ENCODE results near the gene TMTC4.
A peak's percentile ranks its signal among the peaks of the same experiment; 100 is the strongest.
"Not testable (repeated sequence)": the region's sequence is repeated elsewhere in the genome, so short reads cannot be mapped to it uniquely, and the experiment has no call there.

The TMTC4 gene, protein sequence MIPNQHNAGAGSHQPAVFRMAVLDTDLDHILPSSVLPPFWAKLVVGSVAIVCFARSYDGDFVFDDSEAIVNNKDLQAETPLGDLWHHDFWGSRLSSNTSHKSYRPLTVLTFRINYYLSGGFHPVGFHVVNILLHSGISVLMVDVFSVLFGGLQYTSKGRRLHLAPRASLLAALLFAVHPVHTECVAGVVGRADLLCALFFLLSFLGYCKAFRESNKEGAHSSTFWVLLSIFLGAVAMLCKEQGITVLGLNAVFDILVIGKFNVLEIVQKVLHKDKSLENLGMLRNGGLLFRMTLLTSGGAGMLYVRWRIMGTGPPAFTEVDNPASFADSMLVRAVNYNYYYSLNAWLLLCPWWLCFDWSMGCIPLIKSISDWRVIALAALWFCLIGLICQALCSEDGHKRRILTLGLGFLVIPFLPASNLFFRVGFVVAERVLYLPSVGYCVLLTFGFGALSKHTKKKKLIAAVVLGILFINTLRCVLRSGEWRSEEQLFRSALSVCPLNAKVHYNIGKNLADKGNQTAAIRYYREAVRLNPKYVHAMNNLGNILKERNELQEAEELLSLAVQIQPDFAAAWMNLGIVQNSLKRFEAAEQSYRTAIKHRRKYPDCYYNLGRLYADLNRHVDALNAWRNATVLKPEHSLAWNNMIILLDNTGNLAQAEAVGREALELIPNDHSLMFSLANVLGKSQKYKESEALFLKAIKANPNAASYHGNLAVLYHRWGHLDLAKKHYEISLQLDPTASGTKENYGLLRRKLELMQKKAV

DNA sequence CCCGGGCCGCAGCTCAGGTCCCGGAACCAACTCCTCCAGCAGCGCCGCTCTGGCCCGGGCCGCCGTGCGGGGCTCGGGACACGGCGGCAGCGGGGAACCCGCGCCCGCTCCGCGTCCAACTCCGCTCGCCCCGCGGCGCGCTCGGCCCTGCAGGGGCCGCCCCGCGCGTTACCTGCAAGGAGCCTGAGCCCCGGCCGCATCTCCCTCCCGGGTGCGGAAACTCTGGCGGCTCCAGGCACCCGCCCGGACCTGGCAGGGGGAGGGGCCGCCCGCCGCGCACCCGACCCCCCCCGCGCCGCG, at the start of gene TMTC4:
TSS of gene TMTC4 (minus strand) at position 224 of the 300 bp plus-strand sequence. CDS start 4,433 bp downstream, outside the sequence.
- no peak for DNase-seq

DNA sequence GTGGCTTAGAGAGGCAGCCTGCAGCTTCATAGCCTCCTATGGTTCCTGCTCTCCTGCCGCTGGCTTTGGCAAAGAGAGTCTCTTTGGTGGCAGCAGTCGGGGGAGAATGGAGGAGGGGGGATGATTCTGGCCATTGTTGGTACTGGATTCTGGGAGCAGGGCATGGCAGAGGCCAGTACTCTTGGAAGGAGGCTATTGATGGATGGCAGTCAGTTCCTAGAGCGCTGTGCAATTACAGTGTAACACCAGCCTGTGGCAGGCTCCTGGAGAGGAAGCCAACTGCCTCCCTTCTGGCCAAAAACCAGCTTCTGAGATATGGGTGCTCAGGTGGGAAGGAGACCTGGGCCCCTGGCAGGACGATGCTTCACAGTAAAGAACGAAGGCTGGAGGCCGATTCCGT, 47.9 kb upstream of the TMTC4 start:
- no peak for DNase-seq

DNA sequence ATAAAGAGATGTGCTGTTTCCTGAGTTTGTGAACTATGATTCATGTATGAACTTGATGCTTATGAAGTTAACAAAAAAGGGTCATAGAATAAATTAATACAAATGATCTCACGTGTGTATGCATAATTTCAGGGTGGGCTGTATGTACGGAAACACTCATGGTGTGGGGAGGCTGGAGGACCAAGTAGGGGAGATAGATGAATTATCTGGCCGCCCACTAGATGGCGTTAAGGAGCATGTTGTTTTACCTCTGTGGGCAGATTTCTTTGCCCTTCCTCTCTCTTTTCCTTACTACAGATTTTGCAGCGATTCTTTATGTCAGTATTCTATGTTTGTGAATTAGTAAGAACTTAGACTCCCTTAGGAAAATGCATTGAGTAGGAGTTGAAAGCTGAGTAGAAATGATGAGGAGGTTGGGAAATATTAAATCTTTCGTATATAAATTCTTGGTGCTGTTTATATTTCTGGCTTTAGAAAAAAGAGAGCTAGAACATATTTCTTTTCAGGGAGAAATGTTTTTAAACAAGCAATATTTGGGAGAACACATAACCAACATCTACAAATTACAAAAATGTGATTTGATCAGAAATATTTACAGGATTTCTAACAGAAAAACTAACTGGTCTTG, 47.4 kb upstream of the TMTC4 start:
- peak; percentile 63 for DNase-seq

DNA sequence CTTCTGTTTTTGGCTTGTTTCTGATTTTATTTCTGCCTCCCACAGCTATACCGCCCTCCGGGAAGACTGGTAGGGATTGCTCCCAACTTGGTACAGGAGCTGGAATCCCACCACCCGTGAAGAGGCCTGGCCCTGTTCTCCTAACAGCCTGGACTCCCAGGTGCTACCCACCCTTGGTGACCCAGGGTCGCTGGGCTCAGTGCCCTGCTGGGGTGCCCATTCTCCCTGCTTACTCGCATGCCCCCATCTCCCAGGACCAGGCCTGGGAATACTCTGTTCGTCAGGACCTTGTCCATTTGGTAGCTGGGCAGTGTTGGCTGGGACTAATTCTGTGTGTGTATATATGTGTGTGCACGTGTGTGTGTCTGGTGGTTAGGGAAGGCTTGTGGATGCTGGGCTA, 41.0 kb upstream of the TMTC4 start:
- no peak for DNase-seq

DNA sequence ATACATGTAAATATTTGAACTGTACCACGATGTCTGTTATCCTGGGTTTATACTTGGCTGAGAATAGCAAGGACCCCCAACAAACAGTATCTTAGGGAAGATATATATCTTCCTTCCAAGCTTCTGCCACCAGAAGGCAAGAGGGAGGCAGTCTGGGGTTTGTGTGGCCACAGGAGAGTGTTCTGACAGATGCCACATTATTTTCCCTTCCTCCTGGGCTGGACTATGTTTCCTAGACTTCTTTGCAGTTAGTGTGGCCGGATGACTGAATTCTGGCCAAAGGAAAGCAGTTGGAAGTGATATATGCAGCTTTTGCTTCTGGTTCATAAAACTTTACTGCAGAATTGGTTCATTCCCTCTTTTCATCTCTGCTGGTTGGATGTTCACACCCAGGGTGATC, 39.9 kb upstream of the TMTC4 start:
- no peak for DNase-seq

DNA sequence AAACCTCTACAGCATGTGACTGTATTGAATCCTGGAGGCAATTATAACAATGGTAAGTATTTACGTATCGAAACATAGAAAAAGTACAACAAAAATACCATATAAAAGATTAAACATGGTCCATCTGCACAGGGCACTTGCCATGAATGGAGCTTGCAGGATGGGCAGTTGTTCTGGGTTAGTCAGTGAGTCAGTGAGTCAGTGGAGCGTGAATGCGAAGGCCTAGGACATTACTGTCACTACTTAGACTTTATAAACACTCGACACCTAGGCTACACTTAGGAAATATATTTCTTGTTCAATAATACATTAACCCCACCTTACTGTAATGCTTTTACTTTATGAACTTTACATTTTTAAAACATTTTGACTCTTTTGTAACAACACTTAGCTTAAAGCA, 35.6 kb upstream of the TMTC4 start:
- DNase-seq = no peak

DNA sequence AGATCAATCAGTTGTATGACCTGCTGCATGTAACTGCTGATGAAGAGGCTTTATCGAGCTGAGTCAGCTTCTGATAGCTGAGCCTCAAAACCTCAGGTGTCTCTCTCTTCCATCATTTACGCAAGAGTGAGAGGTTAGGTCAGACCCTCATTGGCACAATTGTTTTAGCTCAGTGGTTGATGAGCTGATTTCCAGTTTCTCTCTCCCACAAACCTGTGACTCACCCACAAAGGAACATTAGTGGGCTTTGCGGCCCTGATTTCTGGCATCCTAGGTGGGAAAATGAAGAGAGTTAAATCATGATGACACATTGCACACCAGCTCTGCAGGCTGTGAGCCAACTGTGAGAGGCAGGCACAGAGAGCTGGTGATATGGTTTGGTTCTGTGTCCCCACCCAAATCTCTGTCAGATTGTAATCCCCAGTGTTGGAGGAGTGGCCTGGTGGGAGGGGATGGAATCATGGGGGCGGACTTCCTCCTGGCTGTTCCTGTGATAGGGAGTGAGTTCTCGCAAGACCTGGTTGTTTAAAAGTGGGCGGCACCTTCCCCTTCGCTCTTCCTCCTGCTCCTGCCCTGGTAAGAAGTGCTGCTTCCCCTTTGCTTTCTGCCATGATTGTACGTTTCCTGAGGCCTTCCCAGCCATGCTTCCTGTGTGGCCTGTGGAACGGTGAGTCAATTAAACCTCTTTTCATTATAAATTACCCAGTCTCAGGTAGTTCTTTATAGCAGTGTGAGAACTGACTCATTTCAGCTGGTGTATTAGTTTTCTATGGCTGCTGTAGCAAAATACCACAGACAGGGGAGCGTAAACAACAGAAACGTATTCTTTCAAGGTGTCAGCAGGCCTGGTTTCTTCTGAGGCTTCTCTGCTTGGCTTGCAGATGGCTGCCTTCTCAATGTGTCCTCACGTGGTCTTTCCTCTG, 33.5 kb upstream of the TMTC4 start:
- DNase-seq = peak; percentile 6

DNA sequence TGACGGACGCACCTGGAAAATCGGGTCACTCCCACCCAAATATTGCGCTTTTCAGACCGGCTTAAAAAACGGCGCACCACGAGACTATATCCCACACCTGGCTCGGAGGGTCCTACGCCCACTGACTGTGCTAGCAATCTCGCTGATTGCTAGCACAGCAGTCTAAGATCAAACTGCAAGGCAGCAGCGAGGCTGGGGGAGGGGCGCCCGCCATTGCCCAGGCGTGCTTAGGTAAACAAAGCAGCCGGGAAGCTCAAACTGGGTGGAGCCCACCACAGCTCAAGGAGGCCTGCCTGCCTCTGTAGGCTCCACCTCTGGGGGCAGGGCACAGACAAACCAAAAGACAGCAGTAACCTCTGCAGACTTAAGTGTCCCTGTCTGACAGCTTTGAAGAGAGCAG, 23.7 kb upstream of the TMTC4 start:
- not testable (repeated sequence) for DNase-seq

DNA sequence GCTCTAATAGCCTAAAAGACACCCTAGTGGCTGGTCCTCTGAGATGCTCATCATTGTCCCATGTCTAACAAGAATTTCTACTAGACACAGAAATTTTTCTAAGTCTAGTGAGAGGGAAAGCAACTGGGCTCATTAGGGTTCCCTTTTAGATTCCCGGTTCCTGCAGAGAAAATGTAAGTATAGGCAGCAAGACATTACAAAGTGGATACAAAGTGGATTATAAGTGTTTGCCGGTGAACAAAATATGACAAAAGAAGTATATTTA, 20.8 kb upstream of the TMTC4 start:
- DNase-seq = no peak

DNA sequence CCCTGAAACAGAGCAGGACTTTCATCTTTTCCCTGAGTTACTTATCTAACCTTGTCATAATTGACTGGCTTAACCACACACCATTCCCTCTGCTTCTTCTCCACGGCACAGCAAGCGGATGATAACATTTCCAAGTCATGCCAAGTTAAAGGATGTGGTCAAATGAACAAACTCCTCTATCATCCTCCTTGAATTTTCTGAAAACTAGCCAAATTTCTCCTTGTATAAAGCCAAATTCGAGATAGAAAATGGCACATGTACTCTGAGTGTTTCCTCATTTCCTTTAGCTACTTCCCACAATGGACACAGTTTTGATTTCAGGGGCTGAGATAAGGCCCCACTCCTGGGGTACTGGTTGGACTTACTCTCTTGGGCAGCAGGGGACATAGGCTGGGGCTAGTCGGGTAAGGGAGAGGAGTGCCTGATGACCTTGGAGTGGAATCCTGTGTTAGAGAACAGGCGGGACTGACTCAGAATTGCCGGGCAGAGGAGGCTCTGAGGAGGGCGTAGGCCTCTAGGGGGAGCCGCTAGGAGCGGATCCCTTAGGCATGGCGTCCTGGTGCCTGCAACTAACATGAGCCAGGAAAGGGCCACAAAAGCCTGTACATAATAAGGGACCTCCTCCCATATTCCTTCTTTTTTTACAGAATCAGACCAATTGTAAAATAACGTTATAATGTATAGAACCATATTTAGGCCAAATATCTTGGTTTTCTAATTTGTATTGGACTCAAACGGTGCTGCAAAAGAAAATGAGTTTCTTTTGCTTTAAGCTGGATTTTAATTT, 20.3 kb upstream of the TMTC4 start:
- no peak for DNase-seq

DNA sequence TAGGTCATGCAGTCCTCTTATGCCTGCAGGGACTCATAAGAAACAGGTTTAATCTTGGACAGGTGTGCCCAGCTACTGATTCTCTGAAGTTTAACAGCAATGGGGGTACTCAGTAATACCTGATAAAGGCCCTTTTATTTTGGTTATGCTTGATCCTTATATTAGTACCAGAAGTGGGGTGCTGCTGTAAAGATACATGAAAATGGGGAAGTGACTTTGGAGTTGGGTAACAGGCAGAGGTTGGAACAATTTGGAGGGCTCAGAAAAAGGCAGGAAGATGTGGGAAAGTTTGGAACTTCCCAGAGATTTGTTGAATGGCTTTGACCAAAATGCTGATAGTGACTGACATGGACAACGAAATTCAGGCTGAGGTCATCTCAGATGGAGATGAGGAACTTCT, 14.6 kb upstream of the TMTC4 start:
- no peak for DNase-seq

DNA sequence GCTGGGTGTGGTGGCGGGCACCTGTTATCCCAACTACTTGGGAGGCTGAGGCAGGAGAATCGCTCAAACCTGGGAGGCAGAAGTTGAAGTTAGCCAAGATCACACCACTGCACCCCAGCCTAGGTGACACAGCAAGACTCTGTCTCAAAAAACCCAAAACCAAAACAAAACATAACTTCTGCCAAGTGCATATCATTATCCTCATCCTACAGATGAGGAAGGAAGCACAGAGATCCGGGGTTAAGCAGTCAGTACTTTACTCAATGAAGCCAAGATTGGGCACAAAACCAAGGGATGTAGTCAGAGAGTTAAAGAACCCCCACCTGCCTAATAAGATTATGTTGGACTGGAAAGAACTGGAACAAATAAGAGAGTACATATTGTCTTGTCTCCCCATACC, 5.5 kb upstream of the TMTC4 start:
- DNase-seq = no peak

DNA sequence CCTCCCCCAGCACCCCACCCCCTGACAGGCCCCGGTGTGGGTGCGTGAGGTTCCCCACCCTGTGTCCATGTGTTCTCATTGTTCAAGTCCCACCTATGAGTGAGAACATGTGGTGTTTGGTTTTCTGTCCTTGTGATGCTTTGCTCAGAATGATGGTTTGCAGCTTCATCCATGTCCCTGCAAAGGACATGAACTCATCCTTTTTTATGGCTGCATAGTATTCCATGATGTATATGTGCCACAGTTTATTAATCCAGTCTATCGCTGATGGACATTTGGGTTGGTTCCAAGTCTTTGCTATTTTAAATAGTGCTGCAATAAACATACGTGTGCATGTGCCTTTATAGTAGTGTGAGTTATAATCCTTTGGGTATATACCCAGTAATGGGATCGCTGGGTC, 2.5 kb upstream of the TMTC4 start:
- not testable (repeated sequence) for DNase-seq

DNA sequence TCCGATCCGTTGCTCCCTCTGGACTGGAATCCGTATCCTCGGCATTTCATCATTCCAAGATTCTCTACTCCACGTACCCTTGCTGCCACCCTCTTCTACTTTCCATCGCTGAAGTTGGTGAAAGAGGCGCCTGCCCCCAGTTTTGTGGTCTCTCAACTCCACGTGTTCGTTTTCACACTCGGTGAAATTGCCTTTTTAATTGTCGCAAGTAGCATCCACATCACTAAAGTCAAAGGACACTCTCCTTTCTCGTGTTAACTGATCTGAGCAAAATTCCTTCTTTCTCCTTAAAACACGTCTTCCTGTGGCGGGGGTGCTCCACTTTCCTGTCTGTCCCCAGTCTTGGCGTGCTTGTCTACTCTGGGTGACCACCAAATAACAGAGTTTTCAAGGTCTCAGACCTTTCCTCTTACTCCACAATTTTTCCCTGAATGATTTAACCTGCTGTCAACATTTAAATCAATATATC, 1.1 kb upstream of the TMTC4 start:
- DNase-seq = no peak

DNA sequence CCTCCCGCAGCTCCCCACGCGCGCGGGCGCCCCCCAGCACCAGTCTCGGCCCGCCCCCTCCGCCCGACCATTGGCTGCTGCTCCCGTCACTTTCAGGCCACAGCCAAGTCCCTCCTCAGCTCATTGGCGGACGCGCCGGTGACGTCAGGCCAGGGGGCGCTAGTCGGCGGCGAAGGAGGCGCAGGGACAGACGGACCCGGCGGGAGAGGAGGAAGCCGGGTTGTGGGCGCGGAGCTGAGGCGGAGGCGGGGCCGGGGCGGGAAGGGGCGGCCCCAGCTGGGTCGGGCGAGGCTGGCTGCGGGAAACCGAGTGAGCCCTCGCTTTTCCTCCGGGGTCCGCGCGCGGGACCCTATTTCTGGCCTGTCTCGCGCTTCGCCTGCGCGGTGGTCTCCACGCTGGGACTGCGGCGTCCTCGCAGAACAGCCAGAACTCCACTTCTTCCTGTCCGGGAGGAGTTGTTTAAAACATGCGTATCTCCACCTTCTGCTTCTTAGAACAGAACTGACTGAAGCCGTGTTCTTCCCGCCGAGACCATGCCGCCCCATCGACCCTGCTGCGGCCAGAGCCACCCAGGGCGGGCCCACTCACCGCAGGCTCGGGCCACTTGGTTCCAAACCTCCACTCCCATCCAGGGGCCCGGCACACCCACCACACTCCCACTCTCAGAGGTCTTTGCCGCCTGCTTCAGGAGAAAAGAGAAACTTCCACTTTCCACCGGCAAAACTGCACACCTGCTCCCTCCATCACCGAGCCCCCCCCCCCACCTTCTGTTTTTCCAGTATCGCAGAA, 471 bp upstream of the TMTC4 start:
- peak; percentile 100 for DNase-seq

DNA sequence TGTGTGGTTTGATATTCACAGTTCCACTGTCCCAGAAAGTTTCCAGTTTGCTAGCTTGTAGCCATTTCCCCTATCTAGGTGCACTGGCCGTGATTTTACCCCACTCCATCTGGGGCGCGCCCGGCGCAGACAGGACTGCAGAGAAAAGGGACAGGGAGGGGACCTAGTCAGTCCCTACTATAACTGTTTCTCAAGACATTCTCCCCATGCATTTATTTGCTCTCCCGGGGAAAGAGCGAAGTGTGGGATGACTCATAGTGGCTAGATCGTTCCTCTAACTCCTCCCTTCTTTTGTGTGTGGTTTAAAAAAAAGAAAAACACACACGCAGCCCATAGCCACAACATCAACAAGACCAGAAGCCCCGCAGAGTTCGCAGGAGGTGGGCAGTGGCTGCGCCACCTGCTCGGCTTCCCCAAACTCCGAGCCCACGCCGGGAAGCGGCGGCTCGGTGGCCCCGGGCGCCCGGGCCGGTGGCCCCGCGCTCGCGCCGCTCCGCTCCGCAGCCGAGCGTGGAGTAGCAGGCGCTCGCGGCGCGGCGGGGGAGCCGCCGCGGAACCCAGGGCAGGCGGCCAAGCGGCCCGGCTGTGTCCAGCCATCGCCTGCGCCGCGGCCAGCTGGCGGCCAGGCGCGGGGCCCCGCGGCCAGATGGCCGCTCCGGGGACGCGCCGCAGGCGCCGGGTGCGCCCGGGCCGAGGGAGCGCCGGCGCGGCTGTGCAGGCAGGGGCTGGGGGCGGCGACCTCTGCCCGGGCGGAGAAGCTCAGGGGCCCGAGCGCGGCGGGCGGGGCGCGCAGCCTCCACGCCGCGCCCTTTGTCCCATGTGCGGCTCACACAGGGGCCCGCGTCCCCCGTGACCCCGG, 653 bp downstream of the TMTC4 start:
- peak; percentile 81 for DNase-seq

DNA sequence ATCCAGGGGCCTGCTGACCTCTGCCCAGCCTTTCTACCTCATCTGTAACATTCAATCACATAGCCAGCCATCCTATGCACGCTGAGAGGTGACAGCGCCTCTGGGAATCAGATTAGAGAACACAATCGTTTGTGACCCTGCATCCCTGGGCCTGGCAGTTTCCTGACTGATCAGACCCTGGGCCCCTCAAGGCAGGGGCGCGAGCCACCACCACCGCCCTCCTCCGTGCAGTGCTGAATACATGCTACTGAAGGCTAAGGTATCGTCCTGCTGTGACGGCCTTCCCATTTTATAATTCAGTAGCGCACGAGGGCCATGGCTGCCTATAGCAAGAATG, 1.3 kb downstream of the TMTC4 start:
- DNase-seq = no peak

DNA sequence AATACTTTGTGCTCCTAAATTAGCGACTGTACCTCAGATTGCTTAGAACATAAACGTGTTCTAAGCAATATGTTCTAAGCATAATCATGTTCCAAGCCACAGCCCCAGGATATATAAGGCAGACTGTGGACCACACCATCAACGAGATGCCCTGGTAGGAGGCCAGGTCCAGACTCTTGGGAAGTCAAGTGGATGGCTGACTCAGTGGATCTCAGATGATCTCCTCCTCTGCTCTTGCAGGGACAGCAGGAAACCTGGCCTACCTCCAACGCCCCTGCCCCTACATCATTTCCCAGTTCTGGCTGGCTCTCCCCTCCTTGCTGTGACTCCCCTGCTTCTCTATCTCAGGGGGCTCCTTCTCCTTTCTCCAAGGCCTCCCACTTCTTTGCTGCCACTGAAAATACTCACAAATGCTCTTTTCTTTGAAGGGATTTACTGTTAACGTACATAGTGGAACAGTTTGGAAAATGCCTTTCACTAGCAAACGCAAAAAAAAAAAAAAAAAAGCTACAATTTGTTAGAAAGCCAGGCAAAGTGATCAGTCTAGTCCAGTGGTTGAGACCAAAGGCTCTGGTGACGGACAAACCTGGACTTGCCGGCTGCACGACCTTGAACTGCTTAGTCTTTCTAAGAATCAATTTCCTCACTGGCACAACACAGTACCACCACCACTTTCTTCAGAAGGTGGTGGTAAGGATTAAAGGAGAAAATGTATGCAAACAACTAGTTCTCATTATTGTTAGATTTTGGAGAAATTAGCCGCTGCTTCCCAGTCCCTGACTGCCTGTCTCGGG, 3.0 kb downstream of the TMTC4 start:
- no peak for DNase-seq

DNA sequence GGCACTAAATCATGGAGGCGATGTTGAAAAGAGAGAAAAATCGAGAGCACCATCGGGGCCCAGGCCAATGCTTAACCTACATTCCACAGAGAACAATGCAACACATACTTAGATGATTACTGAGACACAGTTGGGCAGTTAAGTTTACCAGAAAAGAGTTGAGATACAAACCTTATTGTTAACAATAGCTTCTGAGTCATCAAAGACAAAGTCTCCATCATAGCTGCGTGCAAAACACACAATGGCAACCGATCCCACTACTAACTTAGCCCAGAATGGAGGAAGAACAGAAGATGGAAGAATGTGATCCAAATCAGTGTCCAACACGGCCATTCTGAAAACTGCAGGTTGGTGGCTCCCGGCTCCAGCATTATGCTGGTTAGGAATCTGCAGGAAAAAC, 6.2 kb downstream of the TMTC4 start:
- DNase-seq = no peak

DNA sequence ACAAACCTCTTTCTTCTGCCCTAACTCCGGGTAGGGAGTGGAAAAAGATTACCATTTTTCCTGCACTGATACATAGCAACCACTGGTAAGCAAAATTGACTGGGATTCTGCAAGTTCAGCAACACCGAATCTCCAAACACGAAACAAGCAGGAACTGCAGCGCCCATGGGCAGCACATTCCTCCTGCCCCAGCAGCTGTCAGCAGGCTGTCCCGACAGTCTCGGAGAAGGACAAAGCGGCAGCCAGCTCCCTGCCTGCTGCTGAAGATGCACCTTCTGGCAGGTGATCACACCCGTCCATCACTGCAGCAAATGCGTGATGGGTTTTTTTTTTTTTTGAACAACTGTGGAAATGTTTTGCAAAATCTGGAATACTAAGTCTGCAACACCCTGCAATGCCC, 6.7 kb downstream of the TMTC4 start:
- no peak for DNase-seq
